ENCODE results near the gene ELOB.

The ELOB gene

GRCh38 chr16:2777231-2777902 lies at the start of gene ELOB:
Gene ELOB, minus strand, starts transcription at chr16:2777280. Its CDS starts 41 bp downstream, at chr16:2777239.
- FAIRE-seq: no peak

GRCh38 chr16:2825906-2826305 lies 48.8 kb upstream of the ELOB start:
- no peak for FAIRE-seq

GRCh38 chr16:2825049-2825742 lies 48.1 kb upstream of the ELOB start:
- no peak for FAIRE-seq

- no peak for FAIRE-seq
Observed at GRCh38 chr16:2824626-2825025, 47.5 kb upstream of the ELOB start.

GRCh38 chr16:2822496-2822895 lies 45.4 kb upstream of the ELOB start:
- peak; percentile 63 for FAIRE-seq

- no peak for FAIRE-seq
Observed at GRCh38 chr16:2822158-2822495, 45.0 kb upstream of the ELOB start.

GRCh38 chr16:2821487-2822157 lies 44.5 kb upstream of the ELOB start:
- no peak for FAIRE-seq

GRCh38 chr16:2820836-2821486 lies 43.9 kb upstream of the ELOB start:
- no peak for FAIRE-seq

GRCh38 chr16:2819939-2820835 lies 43.1 kb upstream of the ELOB start:
- FAIRE-seq: no peak

GRCh38 chr16:2819179-2819938 lies 42.3 kb upstream of the ELOB start:
- no peak for FAIRE-seq

GRCh38 chr16:2818272-2818876 lies 41.3 kb upstream of the ELOB start:
- no peak for FAIRE-seq

GRCh38 chr16:2817340-2818271 lies 40.5 kb upstream of the ELOB start:
- FAIRE-seq: no peak

GRCh38 chr16:2816751-2817339 lies 39.8 kb upstream of the ELOB start, which contains the start of gene PRSS21:
Gene PRSS21, plus strand, starts transcription at chr16:2817237. Its CDS starts 32 bp downstream, at chr16:2817269.
- FAIRE-seq: no peak

- FAIRE-seq: no peak
Observed at GRCh38 chr16:2815299-2815771, 38.3 kb upstream of the ELOB start.

GRCh38 chr16:2814551-2815298 lies 37.6 kb upstream of the ELOB start:
- no peak for FAIRE-seq

GRCh38 chr16:2813771-2814221 lies 36.7 kb upstream of the ELOB start:
- no peak for FAIRE-seq

- no peak for FAIRE-seq
Observed at GRCh38 chr16:2811703-2812471, 34.8 kb upstream of the ELOB start.

GRCh38 chr16:2810651-2811050 lies 33.6 kb upstream of the ELOB start:
- FAIRE-seq: no peak
